ENCODE data around the gene PGAP6. TPM values are rescaled to one million over a fixed set of nuclear protein-coding genes. Genes with fewer than 3 reads are reported as not detected.

PGAP6 gene
- total and polyA plus RNA-seq, 9 of the 15 experiments (the other 6 are each of a cell fraction or from before 2014, with no cell fraction given): 0.45 to 50.2 (median 39.3) TPM

DNA sequence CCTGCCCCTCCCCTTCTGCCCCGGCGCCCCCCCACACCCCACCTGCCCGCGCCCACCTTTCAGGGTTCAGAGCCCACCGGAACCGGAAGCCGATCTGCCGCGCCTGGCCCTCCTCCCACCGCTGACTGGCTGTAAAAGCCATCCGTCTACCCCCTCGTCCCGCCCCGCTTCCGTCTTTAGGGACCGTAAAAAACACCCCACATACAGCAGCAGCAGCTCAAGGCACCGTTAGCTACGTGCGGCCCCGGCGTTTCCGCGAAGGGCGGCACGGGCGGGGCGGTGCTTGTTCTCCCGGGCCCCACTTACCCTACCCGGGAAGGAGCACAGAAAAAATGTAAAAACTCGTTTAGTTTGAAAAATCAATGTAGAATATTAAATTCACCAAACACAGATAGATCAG, 11.3 kb downstream of the PGAP6 start, which contains the start of gene MRPL28 (continued):
- TF ChIP-seq RCOR1 (IDR thresholded peaks at IDR 0.05; ENCODE audit: borderline replicate concordance in 1 of 2, low read depth in 2 of 2, low read length in 2 of 2): peak in 1 of 2 experiments; percentile 54; a peak in 2 of 4 replicates
- 0 out of 2 replicates have a peak, but pooled peaks have one; percentile 35 for TF ChIP-seq NBN (IDR thresholded peaks at IDR 0.05; ENCODE audit: low read depth)
- peak; percentile 91 for TF ChIP-seq HNRNPLL (IDR thresholded peaks at IDR 0.05; ENCODE audit: low read depth, low read length, poor library complexity, severe bottlenecking)
- peak; percentile 94 for TF ChIP-seq GABPA (tag; conservative IDR thresholded peaks at IDR 0.05; ENCODE audit: low read depth)
- no peak for TF ChIP-seq ZBTB8A (IDR thresholded peaks at IDR 0.05; ENCODE audit: partially characterized antibody)
- 0 out of 2 replicates have a peak, but pooled peaks have one; percentile 11 for TF ChIP-seq L3MBTL2 (IDR thresholded peaks at IDR 0.05)
- 0 out of 2 replicates have a peak, but pooled peaks have one; percentile 8 for TF ChIP-seq ARID1B (IDR thresholded peaks at IDR 0.05)
- TF ChIP-seq, protein P1, sequence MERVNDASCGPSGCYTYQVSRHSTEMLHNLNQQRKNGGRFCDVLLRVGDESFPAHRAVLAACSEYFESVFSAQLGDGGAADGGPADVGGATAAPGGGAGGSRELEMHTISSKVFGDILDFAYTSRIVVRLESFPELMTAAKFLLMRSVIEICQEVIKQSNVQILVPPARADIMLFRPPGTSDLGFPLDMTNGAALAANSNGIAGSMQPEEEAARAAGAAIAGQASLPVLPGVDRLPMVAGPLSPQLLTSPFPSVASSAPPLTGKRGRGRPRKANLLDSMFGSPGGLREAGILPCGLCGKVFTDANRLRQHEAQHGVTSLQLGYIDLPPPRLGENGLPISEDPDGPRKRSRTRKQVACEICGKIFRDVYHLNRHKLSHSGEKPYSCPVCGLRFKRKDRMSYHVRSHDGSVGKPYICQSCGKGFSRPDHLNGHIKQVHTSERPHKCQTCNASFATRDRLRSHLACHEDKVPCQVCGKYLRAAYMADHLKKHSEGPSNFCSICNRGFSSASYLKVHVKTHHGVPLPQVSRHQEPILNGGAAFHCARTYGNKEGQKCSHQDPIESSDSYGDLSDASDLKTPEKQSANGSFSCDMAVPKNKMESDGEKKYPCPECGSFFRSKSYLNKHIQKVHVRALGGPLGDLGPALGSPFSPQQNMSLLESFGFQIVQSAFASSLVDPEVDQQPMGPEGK (CRISPR knock-in tag; IDR thresholded peaks at IDR 0.05; ENCODE audit: borderline replicate concordance): no peak
- TF ChIP-seq EGR1 (conservative IDR thresholded peaks at IDR 0.05): no peak
- TF ChIP-seq ZNF561 (CRISPR knock-in tag; conservative IDR thresholded peaks at IDR 0.05): no peak
- peak in 1 of 2 experiments; percentile 99 for TF ChIP-seq NCOA2 (IDR thresholded peaks at IDR 0.05; ENCODE audit: partially characterized antibody in 2 of 2)
- TF ChIP-seq CXXC5 (CRISPR knock-in tag; IDR thresholded peaks at IDR 0.05): peak; percentile 71
- TF ChIP-seq, protein P2, sequence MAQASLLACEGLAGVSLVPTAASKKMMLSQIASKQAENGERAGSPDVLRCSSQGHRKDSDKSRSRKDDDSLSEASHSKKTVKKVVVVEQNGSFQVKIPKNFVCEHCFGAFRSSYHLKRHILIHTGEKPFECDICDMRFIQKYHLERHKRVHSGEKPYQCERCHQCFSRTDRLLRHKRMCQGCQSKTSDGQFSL (CRISPR knock-in tag; IDR thresholded peaks at IDR 0.05): no peak
- TF ChIP-seq, protein P2 (tag; IDR thresholded peaks at IDR 0.05): no peak
- TF ChIP-seq GTF2E2 (tag; IDR thresholded peaks at IDR 0.05): no peak
- peak; percentile 83 for TF ChIP-seq CREM (IDR thresholded peaks at IDR 0.05; ENCODE audit: low read depth)
- TF ChIP-seq HDAC2 (IDR thresholded peaks at IDR 0.05): no peak
- TF ChIP-seq TBP (optimal IDR thresholded peaks at IDR 0.05; ENCODE audit: low read depth, low read length): peak; percentile 5
- TF ChIP-seq ZNF12 (CRISPR knock-in tag; IDR thresholded peaks at IDR 0.05): no peak
- no peak for TF ChIP-seq ZNF324 (CRISPR knock-in tag; IDR thresholded peaks at IDR 0.05)
- TF ChIP-seq ZNF75A (CRISPR knock-in tag; IDR thresholded peaks at IDR 0.05): no peak
- TF ChIP-seq ESRRB (CRISPR knock-in tag; IDR thresholded peaks at IDR 0.05; ENCODE audit: borderline replicate concordance): no peak
- TF ChIP-seq KDM5B (IDR thresholded peaks at IDR 0.05; ENCODE audit: insufficient replicate concordance, low read depth, low read length): no peak
- no peak for TF ChIP-seq THRAP3 (IDR thresholded peaks at IDR 0.05; ENCODE audit: borderline replicate concordance)
- TF ChIP-seq, protein P3, sequence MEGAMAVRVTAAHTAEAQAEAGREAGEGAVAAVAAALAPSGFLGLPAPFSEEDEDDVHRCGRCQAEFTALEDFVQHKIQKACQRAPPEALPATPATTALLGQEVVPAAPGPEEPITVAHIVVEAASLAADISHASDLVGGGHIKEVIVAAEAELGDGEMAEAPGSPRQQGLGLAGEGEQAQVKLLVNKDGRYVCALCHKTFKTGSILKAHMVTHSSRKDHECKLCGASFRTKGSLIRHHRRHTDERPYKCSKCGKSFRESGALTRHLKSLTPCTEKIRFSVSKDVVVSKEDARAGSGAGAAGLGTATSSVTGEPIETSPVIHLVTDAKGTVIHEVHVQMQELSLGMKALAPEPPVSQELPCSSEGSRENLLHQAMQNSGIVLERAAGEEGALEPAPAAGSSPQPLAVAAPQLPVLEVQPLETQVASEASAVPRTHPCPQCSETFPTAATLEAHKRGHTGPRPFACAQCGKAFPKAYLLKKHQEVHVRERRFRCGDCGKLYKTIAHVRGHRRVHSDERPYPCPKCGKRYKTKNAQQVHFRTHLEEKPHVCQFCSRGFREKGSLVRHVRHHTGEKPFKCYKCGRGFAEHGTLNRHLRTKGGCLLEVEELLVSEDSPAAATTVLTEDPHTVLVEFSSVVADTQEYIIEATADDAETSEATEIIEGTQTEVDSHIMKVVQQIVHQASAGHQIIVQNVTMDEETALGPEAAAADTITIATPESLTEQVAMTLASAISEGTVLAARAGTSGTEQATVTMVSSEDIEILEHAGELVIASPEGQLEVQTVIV (CRISPR knock-in tag; IDR thresholded peaks at IDR 0.05; ENCODE audit: borderline replicate concordance): no peak
- TF ChIP-seq ZNF311 (CRISPR knock-in tag; IDR thresholded peaks at IDR 0.05): no peak
- no peak for TF ChIP-seq ZNF77 (CRISPR knock-in tag; IDR thresholded peaks at IDR 0.05)

Measured in K562 (cell line).